KOPT-K1 (cell line): ENCODE measurements around the gene BLVRA.
A peak's percentile ranks its signal among the peaks of the same experiment; 100 is the strongest.
"Not testable (repeated sequence)": the region's sequence is repeated elsewhere in the genome, so short reads cannot be mapped to it uniquely, and the experiment has no call there.

Experiments used
- H3K27ac ChIP-seq: fragments of 200-600 bp; sonication (generic); 2 replicates; pipeline ENCODE4 v1.5.1; 2016; ENCODE audit warnings: antibody characterized with exemption, mild to moderate bottlenecking, low read depth, low read length; ENCODE audit not compliant: poor library complexity, severe bottlenecking
- H3K36me3 ChIP-seq: fragments of 200-600 bp; sonication (generic); 2 replicates; pipeline ENCODE4 v1.5.1; 2017; ENCODE audit warnings: antibody characterized with exemption, mild to moderate bottlenecking, low read length, moderate library complexity; ENCODE audit not compliant: insufficient read depth
- H3K9me3 ChIP-seq: fragments of 200-600 bp; sonication (generic); 2 replicates; pipeline ENCODE4 v1.5.1; 2017; ENCODE audit warnings: antibody characterized with exemption, low read length, mild to moderate bottlenecking; ENCODE audit not compliant: insufficient read depth, poor library complexity, severe bottlenecking

Gene BLVRA

GRCh38 chr7:43791665-43792064 lies 33.2 kb downstream of the BLVRA start:
- Histone ChIP-seq H3K27ac (no peak overlapping the region), H3K36me3 (peaks cover 39% of the 10 kb centered on the region), H3K9me3 (no peaks in the 10 kb centered on the region)

GRCh38 chr7:43792471-43793150 lies 34.1 kb downstream of the BLVRA start:
- H3K27ac ChIP-seq = no peak overlapping the region
- H3K36me3 ChIP-seq = peaks cover 39% of the 10 kb centered on the region
- H3K9me3 ChIP-seq = no peaks in the 10 kb centered on the region

DNA sequence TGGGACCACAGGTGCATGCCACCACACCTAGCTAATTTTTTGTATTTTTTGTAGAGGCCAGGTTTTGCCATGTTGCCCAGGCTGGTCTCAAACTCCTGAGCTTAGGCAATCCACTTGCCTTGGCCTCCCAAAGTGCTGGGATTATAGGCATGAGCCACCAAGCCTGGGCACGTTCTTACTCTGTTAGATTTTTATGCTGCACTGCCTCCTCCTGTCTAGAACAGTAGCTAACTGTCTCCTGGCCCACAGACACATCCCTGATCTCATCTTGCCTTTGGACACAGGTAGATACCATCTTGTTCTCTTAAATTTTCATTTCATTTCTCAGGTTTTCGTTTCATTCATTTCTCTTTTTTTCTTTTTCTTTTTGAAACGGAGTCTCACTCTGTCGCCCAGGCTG lies 41.1 kb downstream of the BLVRA start:
- Histone ChIP-seq H3K36me3 (peaks cover 34% of the 10 kb centered on the region), H3K27ac (no peak overlapping the region), H3K9me3 (no peaks in the 10 kb centered on the region)

- no peaks in the 10 kb centered on the region for H3K9me3 ChIP-seq
- no peak overlapping the region for H3K27ac ChIP-seq
Observed at GRCh38 chr7:43803865-43804264, 45.4 kb downstream of the BLVRA start.

GRCh38 chr7:43808410-43808809 lies 49.9 kb downstream of the BLVRA start:
- peaks cover 28% of the 10 kb centered on the region for H3K36me3 ChIP-seq
- H3K27ac ChIP-seq = no peak overlapping the region
- peaks cover 3% of the 10 kb centered on the region for H3K9me3 ChIP-seq

More at GRCh38 chr7:43803865-43804264, 45.4 kb downstream of the BLVRA start:
- peaks cover 52% of the 10 kb centered on the region for H3K36me3 ChIP-seq

GRCh38 chr7:43810195-43810941 lies 51.9 kb downstream of the BLVRA start:
- H3K27ac ChIP-seq = not testable (repeated sequence)
- Histone ChIP-seq H3K36me3 (peaks cover 13% of the 10 kb centered on the region; the same call in 1 of the 2 replicates), H3K9me3 (peaks cover 11% of the 10 kb centered on the region)

DNA sequence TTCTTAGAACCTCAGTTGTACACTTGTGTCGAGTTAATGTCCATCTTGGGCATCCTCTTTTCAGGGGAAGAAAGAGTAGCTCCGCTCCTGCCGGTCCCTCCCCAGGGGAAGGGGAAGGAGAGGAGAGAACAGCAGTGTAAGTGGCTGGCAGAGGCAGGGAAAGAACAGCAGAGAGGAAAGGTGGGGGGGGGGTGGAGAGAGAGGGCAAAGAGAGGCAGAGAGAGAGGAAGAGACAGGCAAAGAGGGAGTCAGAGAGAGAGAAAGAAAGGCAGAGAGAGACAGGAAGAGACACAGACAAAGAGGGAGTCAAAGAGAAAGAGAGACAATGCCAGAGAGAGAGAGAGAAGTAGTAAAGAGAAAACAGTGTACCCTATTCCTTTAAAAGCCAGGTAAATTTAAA lies 56.9 kb downstream of the BLVRA start:
- Histone ChIP-seq H3K36me3 (no peaks in the 10 kb centered on the region), H3K27ac (no peak overlapping the region), H3K9me3 (peaks cover 11% of the 10 kb centered on the region)

GRCh38 chr7:43816046-43816797 lies 57.7 kb downstream of the BLVRA start:
- peaks cover 11% of the 10 kb centered on the region for H3K9me3 ChIP-seq
- not testable (repeated sequence) for H3K27ac ChIP-seq, H3K36me3 ChIP-seq

- H3K36me3 ChIP-seq, H3K27ac ChIP-seq, H3K9me3 ChIP-seq: not testable (repeated sequence)
Observed at GRCh38 chr7:43823425-43823824, 64.9 kb downstream of the BLVRA start.

- Histone ChIP-seq H3K36me3 (no peaks in the 10 kb centered on the region), H3K27ac (no peak overlapping the region), H3K9me3 (no peaks in the 10 kb centered on the region)
Observed at GRCh38 chr7:43823941-43824340, 65.5 kb downstream of the BLVRA start.

- not testable (repeated sequence) for H3K9me3 ChIP-seq, H3K27ac ChIP-seq, H3K36me3 ChIP-seq
Observed at GRCh38 chr7:43824513-43824912, 66.0 kb downstream of the BLVRA start.

- Histone ChIP-seq H3K36me3 (no peaks in the 10 kb centered on the region), H3K27ac (no peak overlapping the region), H3K9me3 (peaks cover 3% of the 10 kb centered on the region)
Observed at GRCh38 chr7:43824963-43825362, 66.5 kb downstream of the BLVRA start.

DNA sequence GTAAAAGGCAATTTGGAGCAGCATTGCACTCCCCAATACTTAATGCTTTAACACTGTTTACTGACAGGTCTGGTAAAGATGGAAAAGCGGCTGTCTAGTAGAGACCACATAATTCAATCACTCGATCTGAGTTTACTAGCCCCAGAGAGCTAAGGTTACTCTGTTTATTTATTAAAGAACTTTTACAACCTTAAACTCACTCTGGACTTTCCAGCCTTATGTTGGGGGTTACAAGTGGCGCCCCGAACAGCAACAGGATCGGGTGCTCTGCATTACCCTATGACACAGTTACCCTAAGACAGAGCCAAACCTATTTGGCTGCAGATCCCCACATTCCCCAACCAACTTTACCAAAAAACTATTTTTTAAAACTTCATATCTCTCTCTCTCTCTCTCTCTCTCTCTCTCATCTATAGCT lies 66.9 kb downstream of the BLVRA start:
- Histone ChIP-seq H3K27ac (no peak overlapping the region), H3K36me3 (no peaks in the 10 kb centered on the region), H3K9me3 (peaks cover 7% of the 10 kb centered on the region)

GRCh38 chr7:43830917-43831316 lies 72.4 kb downstream of the BLVRA start:
- H3K36me3 ChIP-seq, H3K27ac ChIP-seq: not testable (repeated sequence)
- peaks cover 23% of the 10 kb centered on the region for H3K9me3 ChIP-seq

- Histone ChIP-seq H3K36me3 (no peaks in the 10 kb centered on the region), H3K9me3 (peaks cover 23% of the 10 kb centered on the region), H3K27ac (peak overlapping the region; percentile 57)
Observed at GRCh38 chr7:43834463-43835251, 76.2 kb downstream of the BLVRA start.
